RWPE2 (cell line): ENCODE measurements around the gene MAD2L2.

ENCODE experiments used
- ATAC-seq: fragments of 200-7000 bp; cut with Tn5 transposase; 3 replicates; pipeline ENCODE4 v1.9.1; 2021; ENCODE audit warnings: low read depth
- DNase-seq: peaks from one replicate; pipeline ENCODE4 v3.0.0-alpha.2; 2020; ENCODE audit warnings: low spot score
- H3K27ac ChIP-seq: fragments of 450-650 bp; 2 replicates; pipeline ENCODE4 v1.5.1; 2017; ENCODE audit warnings: mild to moderate bottlenecking; ENCODE audit not compliant: poor library complexity, severe bottlenecking
- H3K27me3 ChIP-seq: fragments of 250-450 bp; sonication (Bioruptor Pico); 2 replicates; pipeline ENCODE4 v1.5.1; 2021; ENCODE audit warnings: mild to moderate bottlenecking, moderate library complexity; ENCODE audit not compliant: insufficient read depth, poor library complexity, severe bottlenecking
- H3K36me3 ChIP-seq: fragments of 250-450 bp; sonication (Bioruptor Pico); 2 replicates; pipeline ENCODE4 v1.5.1; 2020; ENCODE audit warnings: low read depth, mild to moderate bottlenecking, moderate library complexity
- H3K4me1 ChIP-seq: fragments of 250-450 bp; sonication (Bioruptor Pico); 2 replicates; pipeline ENCODE4 v1.5.1; 2021; ENCODE audit warnings: mild to moderate bottlenecking, moderate library complexity; ENCODE audit not compliant: insufficient read depth, poor library complexity, severe bottlenecking
- H3K4me3 ChIP-seq: fragments of 250-450 bp; sonication (Bioruptor Pico); 2 replicates; pipeline ENCODE4 v1.5.1; 2021; ENCODE audit warnings: mild to moderate bottlenecking, moderate library complexity; ENCODE audit not compliant: severe bottlenecking
- H3K9me3 ChIP-seq: fragments of 250-450 bp; sonication (Bioruptor Pico); 2 replicates; pipeline ENCODE4 v1.5.1; 2021; ENCODE audit warnings: mild to moderate bottlenecking, moderate library complexity; ENCODE audit not compliant: severe bottlenecking
- CTCF ChIP-seq: fragments of 450-650 bp; IDR thresholded peaks from one replicate; pipeline ENCODE4 v1.5.1; 2017; ENCODE audit warnings: mild to moderate bottlenecking, moderate library complexity; ENCODE audit not compliant: poor library complexity, severe bottlenecking

MAD2L2 gene

GRCh38 chr1:11680270-11681070, 478 bp downstream of the MAD2L2 start:
- Histone ChIP-seq H3K9me3 (no peaks in the 10 kb centered on the region), H3K4me3 (peak overlapping the region; percentile 68), H3K27ac (peak overlapping the region; percentile 37), H3K36me3 (peaks cover 16% of the 10 kb centered on the region), H3K4me1 (no peaks in the 10 kb centered on the region), H3K27me3 (no peaks in the 10 kb centered on the region)
- peak; percentile 55 for ATAC-seq
- no peak for TF ChIP-seq CTCF
- no peak for DNase-seq

GRCh38 chr1:11678442-11678841, 2.5 kb downstream of the MAD2L2 start:
- Histone ChIP-seq H3K27ac (no peak overlapping the region), H3K27me3 (no peaks in the 10 kb centered on the region), H3K4me3 (no peak overlapping the region), H3K4me1 (no peaks in the 10 kb centered on the region), H3K36me3 (peaks cover 29% of the 10 kb centered on the region), H3K9me3 (no peaks in the 10 kb centered on the region)
- DNase-seq (no peak), ATAC-seq (no peak)
- no peak for TF ChIP-seq CTCF

- no peaks in the 10 kb centered on the region for H3K9me3 ChIP-seq
- no peak overlapping the region for H3K4me3 ChIP-seq
- no peaks in the 10 kb centered on the region for H3K27me3 ChIP-seq
- TF ChIP-seq CTCF, result no peak
- no peak for ATAC-seq
- no peak for DNase-seq
- no peak overlapping the region for H3K27ac ChIP-seq
- H3K4me1 ChIP-seq, result no peaks in the 10 kb centered on the region
- H3K36me3 ChIP-seq, result peaks cover 29% of the 10 kb centered on the region
These were observed 4.4 kb downstream of the MAD2L2 start for GRCh38 chr1:11676386-11677103.

- no peaks in the 10 kb centered on the region for H3K4me1 ChIP-seq
- no peaks in the 10 kb centered on the region for H3K27me3 ChIP-seq
- peaks cover 29% of the 10 kb centered on the region for H3K36me3 ChIP-seq
- ATAC-seq, result no peak
- no peak for DNase-seq
- TF ChIP-seq CTCF, result no peak
- H3K4me3 ChIP-seq, result no peak overlapping the region
- no peak overlapping the region for H3K27ac ChIP-seq
- no peaks in the 10 kb centered on the region for H3K9me3 ChIP-seq
These were observed 5.6 kb downstream of the MAD2L2 start for GRCh38 chr1:11675325-11675724.
